EH (cell line): ENCODE results near the gene PRKCZ.
"Not testable (repeated sequence)": the region's sequence is repeated elsewhere in the genome, so short reads cannot be mapped to it uniquely, and the experiment has no call there.

ENCODE experiments used
- DNase-seq: peaks from one replicate; pipeline ENCODE4 v3.0.0-alpha.2; 2015; ENCODE audit warnings: low read depth

The PRKCZ gene

GRCh38 chr1:2119886-2120285 is 69.7 kb downstream of the PRKCZ start:
- no peak for DNase-seq

- no peak for DNase-seq
Observed at GRCh38 chr1:2121101-2121691, 71.0 kb downstream of the PRKCZ start.

GRCh38 chr1:2121794-2122193 is 71.6 kb downstream of the PRKCZ start:
- not testable (repeated sequence) for DNase-seq

- DNase-seq = no peak
Observed at GRCh38 chr1:2124446-2125198, 74.4 kb downstream of the PRKCZ start.

DNA sequence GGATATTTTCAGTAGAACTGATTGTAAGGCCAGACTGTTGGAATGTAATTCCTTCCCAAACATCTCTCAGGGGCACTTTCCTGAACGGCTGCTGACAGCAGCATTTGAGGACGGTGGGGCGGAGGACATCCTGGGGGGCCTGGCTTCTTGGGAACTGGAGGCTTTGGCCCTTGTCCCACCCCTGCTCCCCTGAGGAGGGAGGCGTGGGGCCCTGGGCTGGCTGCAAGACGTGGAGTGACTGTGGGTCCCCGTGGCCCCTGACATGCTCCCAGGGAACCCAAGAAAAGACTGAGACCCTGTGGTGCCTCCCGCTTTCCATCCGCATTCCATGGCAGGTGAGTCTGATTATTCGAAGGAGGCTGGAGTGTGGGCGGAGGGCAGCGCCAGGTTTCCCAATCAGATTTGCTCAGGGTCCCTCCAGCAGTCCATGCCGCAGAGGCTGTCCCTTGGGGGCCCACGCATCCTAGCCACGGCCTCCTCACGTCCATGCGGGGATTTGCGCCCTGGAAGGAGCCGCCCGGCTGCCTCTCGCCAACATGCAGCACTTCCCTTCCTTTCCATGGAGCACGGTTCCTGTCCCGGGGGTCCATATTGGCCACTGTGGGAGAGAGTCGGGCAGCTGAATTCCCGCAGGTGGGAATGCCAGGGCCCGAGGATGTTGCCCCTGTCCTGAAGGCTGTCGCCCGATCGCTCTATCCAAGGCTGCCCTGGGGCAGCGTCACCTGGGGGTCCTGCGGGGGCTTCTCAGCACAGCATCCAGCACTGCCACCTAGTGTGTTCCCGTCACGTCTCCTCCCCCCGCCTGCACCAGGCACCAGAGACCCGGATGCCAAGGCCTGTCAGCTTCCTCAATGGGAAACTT is 75.4 kb downstream of the PRKCZ start:
- no peak for DNase-seq

- DNase-seq = no peak
Observed at GRCh38 chr1:2126331-2127186, 76.3 kb downstream of the PRKCZ start.

GRCh38 chr1:2127187-2128145 is 77.3 kb downstream of the PRKCZ start:
- DNase-seq = no peak

DNA sequence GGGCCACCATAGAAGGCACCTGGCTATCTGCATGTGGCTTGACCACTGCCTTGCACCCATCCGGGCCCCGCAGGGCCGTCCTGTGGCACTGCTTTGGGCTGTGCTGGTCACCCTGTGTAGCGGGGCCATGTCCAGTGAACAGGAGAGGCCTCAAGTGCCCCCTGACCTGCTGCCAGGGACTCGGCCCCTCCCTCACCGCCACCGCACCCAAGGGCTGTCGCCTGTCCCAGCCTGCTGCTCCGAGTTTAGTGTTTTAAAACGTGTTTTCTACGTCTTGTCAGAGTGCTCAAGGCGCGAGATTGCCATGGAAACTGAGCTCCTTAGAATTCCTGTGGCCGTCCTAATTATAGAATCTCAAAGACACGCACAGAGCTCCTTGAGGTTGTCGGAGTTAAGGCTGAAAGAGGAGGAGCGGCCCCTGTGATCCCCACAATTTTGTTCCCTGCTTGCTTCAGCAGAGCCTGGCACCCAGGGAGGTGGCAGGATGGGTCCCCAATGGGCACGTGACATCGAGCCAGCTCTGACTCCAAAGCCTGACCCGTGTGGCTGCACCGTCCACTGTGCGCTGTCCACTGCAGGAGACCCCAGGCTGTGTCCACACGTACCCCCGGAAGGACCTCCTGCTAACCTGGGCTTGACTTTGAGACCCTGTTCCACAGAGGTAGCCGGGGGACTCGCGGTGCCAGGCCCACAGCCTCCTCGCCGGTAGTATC is 78.1 kb downstream of the PRKCZ start:
- peak; percentile 14 for DNase-seq

DNA sequence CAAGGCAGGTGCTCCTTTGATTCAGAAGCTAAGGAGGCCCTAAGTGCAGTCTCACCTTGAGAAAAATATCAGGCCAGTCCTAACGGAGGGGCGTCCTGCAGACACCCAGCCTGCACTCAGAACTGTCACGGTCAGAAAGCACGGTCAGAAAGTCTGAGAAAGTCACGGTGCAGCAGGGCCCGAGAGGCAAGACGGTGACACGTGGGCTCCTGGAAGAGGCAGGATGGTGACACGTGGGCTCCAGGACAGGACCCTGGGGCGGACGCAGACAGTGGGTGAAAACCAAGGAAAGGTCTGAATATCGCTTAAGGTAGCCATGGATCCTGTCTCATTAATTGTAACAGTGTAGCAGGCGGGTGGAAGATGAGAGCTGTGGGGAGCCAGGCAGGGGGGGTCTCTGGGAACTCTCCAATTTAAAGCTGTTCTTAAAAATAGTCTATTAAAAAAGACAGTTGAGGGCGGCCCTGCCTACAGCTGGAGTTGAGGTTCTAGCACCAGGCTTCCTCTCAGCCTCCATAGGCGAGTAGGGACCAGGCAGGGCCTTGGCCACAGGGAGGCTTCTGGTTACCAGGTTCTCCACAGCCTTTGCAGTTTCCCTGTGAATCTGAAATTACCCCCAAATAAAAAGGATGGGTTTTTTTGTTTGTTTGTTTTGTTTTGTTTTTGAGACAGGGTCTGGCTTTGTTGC is 79.2 kb downstream of the PRKCZ start:
- DNase-seq = no peak

DNA sequence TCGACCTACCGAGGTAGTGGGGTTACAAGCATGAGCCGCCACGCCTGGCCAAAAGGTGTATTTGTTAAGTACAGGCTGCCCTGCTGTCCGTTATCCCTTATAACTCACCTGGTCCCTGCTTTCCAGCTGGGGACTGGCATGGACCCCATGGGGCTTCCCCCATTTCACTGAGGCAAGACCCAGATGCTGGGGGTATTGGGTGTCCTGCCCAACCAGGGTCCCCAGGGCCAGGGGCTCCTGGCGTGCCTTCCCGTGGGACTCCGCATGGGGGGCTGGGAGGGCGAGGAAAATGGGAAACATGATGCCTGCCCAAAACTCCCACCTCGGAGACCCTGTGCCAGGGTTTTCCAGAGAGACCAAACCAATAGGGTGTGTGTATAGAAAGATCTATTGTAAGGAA is 79.9 kb downstream of the PRKCZ start:
- no peak for DNase-seq

DNA sequence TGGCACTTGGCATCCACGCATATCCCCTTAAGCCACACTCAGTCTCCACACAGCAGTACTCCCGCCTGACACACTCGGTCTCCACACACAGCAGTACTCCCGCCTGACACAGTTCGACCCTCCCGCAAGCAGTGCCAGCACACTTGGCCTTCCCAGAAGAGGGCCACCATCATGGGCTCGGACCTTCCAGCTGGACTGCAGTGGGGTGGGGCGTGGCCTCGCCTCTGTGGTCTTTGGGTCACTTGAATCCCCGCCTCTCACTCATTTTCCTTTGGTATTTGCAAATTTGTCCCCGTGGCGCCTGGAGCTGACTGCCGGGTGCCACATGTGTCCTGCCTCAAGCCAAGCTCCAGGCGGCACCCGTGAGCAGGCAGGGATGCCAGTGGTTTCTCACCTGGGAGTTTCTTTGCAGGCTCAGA is 80.7 kb downstream of the PRKCZ start:
- DNase-seq = no peak

GRCh38 chr1:2132222-2133038 is 82.2 kb downstream of the PRKCZ start:
- peak; percentile 76 for DNase-seq

DNA sequence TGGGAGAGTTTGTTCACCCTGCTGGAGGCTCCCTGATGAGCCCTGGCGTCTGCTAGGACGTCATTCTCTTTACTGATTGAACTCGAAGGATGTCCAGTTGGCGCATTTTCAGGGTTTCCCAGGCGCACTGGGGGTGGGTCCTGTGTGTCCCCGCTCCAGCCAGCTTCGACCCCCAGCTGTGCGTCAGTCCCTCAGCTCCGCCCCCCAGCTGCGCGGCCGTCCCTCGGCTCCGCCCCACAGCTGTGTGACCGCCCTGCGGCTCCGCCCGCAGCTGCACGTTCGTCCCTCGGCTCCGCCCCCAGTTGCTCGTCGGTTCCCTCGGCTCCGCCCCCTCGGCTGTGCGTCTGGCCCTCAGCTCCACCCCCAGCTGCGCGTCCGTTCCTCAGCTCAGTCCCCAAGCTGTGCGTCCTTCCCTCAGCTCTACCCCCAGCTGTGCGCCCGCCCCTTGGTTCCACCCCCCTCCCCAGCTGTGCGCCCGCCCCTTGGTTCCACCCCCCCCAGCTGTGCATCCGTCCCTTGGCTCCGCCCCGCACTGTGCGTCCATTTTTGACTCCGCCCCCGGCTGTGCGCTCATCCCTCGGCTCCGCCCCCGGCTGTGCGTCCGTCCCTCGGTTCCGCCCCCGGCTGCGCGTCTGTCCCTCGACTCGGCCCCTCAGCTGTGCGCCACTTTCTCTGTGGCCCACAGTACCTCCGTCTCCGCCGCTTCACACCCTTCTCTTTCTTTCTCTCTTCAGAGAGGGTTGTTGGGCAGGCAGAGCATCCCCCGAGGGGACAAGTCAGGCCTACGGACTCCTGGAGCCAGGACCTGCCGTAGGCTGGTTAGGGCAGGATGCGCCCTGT is 83.0 kb downstream of the PRKCZ start:
- DNase-seq = peak; percentile 99

DNA sequence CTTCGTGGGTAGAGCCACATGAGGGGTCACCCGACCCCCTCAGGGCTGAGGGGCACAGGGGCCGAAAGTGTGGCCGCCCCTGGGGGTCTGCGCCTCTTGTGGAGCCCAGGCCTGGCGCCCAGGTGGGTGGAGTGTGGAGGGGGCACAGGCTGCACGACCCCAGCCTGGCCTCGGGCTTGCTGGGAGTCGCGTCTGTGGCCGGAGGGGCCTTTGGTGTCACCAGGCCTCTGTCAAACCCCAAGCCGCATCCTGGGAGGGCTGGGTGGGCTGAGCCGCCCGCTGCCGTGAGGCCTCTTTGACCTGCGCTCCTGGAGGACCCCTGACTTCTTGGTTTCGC is 83.6 kb downstream of the PRKCZ start:
- DNase-seq = no peak

DNA sequence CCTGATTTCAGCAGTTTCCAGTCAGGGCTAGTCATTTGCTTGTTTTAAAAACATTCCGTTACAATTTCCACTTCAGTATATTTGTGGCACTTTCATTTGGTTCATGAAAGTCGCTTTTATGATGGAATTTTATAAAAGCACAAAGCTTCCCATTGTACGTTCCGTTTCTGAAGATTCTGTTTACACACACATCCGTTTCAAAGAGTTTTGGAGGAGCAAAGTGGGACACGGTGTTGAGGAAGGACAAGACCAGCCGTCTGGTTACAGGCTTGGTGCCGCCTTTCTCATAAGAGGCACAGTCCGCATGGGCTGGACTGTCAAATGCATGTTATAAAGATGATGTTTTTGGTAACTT is 84.0 kb downstream of the PRKCZ start:
- no peak for DNase-seq

DNA sequence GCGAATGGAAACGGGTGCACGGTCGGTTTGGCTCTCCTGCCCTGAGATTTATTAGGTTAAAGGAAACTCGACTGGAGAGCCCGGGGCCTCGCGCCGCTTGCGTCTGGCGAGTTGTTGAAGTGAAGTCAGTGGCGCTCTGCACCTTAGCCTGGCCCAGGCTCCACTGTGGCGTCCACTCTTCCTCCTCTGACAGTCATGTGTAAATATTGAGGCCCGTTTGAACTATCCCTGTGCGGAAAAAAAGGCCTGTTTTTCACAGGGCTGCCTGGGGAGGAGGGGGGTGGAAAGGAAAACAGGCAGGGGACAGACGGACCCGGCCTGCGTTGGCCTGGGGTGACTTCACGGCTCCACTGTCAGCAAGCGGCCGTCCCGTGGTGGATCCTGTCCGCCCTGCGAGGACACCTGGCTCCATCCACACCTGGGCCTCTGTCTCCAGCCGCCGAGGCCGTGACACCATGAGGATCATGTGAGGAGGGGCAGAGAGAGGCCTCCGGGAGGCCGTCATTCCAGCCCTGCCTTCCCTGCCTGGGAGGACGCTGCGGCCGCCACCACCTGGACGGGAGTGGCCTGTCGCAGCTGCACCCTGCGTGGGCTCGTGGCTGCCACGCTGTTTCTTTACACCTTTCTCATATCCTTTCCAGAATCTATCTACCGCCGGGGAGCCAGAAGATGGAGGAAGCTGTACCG is 84.6 kb downstream of the PRKCZ start:
- no peak for DNase-seq

GRCh38 chr1:2135441-2135841 is 85.2 kb downstream of the PRKCZ start:
- peak; percentile 90 for DNase-seq
